ENCODE measurements around the gene PLXNA4. TPM values are rescaled to one million over a fixed set of nuclear protein-coding genes. Genes with fewer than 3 reads are reported as not detected.

The PLXNA4 gene
- polyA plus RNA-seq, 1 donor (not counting 4 experiments of a cell fraction or from before 2014, with no cell fraction given), result 0.01 TPM

- Histone ChIP-seq H3K27me3 (ENCODE audit: control insufficient read depth, extremely low read depth, insufficient read depth, low read length) (no peaks in the 10 kb centered on the region), H4K20me1 (ENCODE audit: control insufficient read depth, extremely low read depth, insufficient read depth, low read length) (no peaks in the 10 kb centered on the region), H3K27ac (ENCODE audit: control insufficient read depth, insufficient read depth, low read length) (no peak overlapping the region), H3K9ac (ENCODE audit: control insufficient read depth, extremely low read depth, insufficient read depth, low read length) (no peak overlapping the region), H3K4me2 (ENCODE audit: control insufficient read depth, extremely low read depth, insufficient read depth, low read depth, low read length) (no peak overlapping the region), H3K4me1 (ENCODE audit: control insufficient read depth, extremely low read depth, insufficient read depth, low read length) (no peaks in the 10 kb centered on the region), H3K9me3 (ENCODE audit: control insufficient read depth, low read depth, low read length) (no peaks in the 10 kb centered on the region), H3K4me3 (ENCODE audit: control insufficient read depth in 2 of 3, extremely low read depth in 1 of 3, insufficient read depth in 2 of 3, low read depth in 1 of 3, low read length in 3 of 3) (no peak overlapping the region), H3K79me2 (ENCODE audit: control insufficient read depth, insufficient read depth, low read length) (no peaks in the 10 kb centered on the region), H3K36me3 (ENCODE audit: control insufficient read depth in 2 of 2, extremely low read depth in 1 of 2, insufficient read depth in 2 of 2, low read length in 2 of 2) (no peaks in the 10 kb centered on the region), H3K9me1 (ENCODE audit: control insufficient read depth, extremely low read depth, insufficient read depth, low read length) (no peaks in the 10 kb centered on the region), H2AFZ (ENCODE audit: control insufficient read depth, low read length) (no peak overlapping the region)
- dilution Hi-C loops (cut with MboI; ENCODE audit: extremely low pct_ligation_motif_present, low sequenced_read_pairs), result no loop called here
- no peak for DNase-seq (ENCODE audit: low read depth, low spot score)
- FAIRE-seq, result no peak
- TF ChIP-seq EZH2 (IDR thresholded peaks at IDR 0.05; ENCODE audit: low read length), result no peak
- no peak for TF ChIP-seq CTCF (optimal IDR thresholded peaks at IDR 0.05 in 1 of 3, IDR thresholded peaks at IDR 0.05 in 1 of 3, conservative IDR thresholded peaks at IDR 0.05 in 1 of 3; ENCODE audit: extremely low read depth in 1 of 3, insufficient read depth in 2 of 3, low read length in 3 of 3)
Observed at GRCh38 chr7:132373041-132373440, 203.2 kb downstream of the PLXNA4 start.

- Histone ChIP-seq H4K20me1 (ENCODE audit: control insufficient read depth, extremely low read depth, insufficient read depth, low read length) (no peaks in the 10 kb centered on the region), H3K4me1 (ENCODE audit: control insufficient read depth, extremely low read depth, insufficient read depth, low read length) (no peaks in the 10 kb centered on the region), H3K4me3 (ENCODE audit: control insufficient read depth in 2 of 3, extremely low read depth in 1 of 3, insufficient read depth in 2 of 3, low read depth in 1 of 3, low read length in 3 of 3) (no peak overlapping the region), H3K9me1 (ENCODE audit: control insufficient read depth, extremely low read depth, insufficient read depth, low read length) (no peaks in the 10 kb centered on the region), H3K9ac (ENCODE audit: control insufficient read depth, extremely low read depth, insufficient read depth, low read length) (no peak overlapping the region), H2AFZ (ENCODE audit: control insufficient read depth, low read length) (no peak overlapping the region), H3K4me2 (ENCODE audit: control insufficient read depth, extremely low read depth, insufficient read depth, low read depth, low read length) (no peak overlapping the region), H3K79me2 (ENCODE audit: control insufficient read depth, insufficient read depth, low read length) (no peaks in the 10 kb centered on the region), H3K27ac (ENCODE audit: control insufficient read depth, insufficient read depth, low read length) (no peak overlapping the region), H3K36me3 (ENCODE audit: control insufficient read depth in 2 of 2, extremely low read depth in 1 of 2, insufficient read depth in 2 of 2, low read length in 2 of 2) (no peaks in the 10 kb centered on the region), H3K27me3 (ENCODE audit: control insufficient read depth, extremely low read depth, insufficient read depth, low read length) (no peaks in the 10 kb centered on the region), H3K9me3 (ENCODE audit: control insufficient read depth, low read depth, low read length) (no peaks in the 10 kb centered on the region)
- TF ChIP-seq CTCF (optimal IDR thresholded peaks at IDR 0.05 in 1 of 3, IDR thresholded peaks at IDR 0.05 in 1 of 3, conservative IDR thresholded peaks at IDR 0.05 in 1 of 3; ENCODE audit: extremely low read depth in 1 of 3, insufficient read depth in 2 of 3, low read length in 3 of 3) (no peak), EZH2 (IDR thresholded peaks at IDR 0.05; ENCODE audit: low read length) (no peak)
- no peak for FAIRE-seq
- dilution Hi-C loops (cut with MboI; ENCODE audit: extremely low pct_ligation_motif_present, low sequenced_read_pairs), result no loop called here
- DNase-seq (ENCODE audit: low read depth, low spot score), result no peak
Observed at GRCh38 chr7:132371948-132372347, 204.3 kb downstream of the PLXNA4 start.

All from keratinocyte (primary cell).